OCI-LY3 (cell line): ENCODE results near the gene FASTK.

Experiments used
- EZH2phosphoT487 ChIP-seq: fragments of 200-600 bp; shearing (Covaris generic); IDR thresholded peaks from 2 replicates; pipeline ENCODE4 v1.6.1; 2018; ENCODE audit warnings: antibody characterized with exemption, mixed run types, low read depth
- TF ChIP-seq, protein P1 (sequence below): fragments of 200-600, 300-600 bp; sonication (generic); IDR thresholded peaks from 2 replicates; pipeline ENCODE4 v1.5.1; 2014; ENCODE audit warnings: antibody characterized with exemption, low read length, low read depth

DNA sequence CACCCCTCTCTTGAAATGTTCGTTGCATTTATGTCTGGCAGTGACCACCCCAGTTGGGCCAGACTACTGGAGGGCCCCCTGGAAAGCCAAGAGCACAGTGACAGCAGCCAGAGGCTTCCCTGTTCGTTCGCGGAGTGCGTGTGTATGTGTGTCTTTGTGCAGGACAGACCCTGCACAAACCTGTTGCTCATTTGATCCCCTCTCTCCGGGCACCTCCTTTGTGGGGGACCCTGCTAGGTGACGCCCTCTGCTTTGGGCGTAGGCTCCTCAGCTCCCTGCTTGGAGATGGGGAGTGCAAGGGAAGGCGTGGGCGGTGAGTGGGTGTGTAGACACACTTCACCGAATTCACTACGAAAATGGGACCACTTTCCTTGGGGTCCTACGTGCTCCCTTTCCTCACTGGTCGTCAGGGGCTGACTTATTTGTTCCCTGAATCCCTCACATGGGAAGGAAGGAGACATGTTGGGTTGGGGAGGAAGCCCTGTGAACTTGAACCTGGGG is 44.3 kb upstream of the FASTK start:
- TF ChIP-seq, protein P1, sequence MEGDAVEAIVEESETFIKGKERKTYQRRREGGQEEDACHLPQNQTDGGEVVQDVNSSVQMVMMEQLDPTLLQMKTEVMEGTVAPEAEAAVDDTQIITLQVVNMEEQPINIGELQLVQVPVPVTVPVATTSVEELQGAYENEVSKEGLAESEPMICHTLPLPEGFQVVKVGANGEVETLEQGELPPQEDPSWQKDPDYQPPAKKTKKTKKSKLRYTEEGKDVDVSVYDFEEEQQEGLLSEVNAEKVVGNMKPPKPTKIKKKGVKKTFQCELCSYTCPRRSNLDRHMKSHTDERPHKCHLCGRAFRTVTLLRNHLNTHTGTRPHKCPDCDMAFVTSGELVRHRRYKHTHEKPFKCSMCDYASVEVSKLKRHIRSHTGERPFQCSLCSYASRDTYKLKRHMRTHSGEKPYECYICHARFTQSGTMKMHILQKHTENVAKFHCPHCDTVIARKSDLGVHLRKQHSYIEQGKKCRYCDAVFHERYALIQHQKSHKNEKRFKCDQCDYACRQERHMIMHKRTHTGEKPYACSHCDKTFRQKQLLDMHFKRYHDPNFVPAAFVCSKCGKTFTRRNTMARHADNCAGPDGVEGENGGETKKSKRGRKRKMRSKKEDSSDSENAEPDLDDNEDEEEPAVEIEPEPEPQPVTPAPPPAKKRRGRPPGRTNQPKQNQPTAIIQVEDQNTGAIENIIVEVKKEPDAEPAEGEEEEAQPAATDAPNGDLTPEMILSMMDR: no peak
- no peak for TF ChIP-seq EZH2phosphoT487
